ENCODE results near the gene PRODH2.

- TF ChIP-seq CTCF (IDR thresholded peaks at IDR 0.05; ENCODE audit: low read length) (no peak), EZH2 (IDR thresholded peaks at IDR 0.05; ENCODE audit: borderline replicate concordance, low read length) (no peak)
These were observed 19.1 kb downstream of the PRODH2 start for GRCh38 chr19:35793381-35794165.

All from OCI-LY1 (cell line).